PFSK-1 (cell line): Measurements from ENCODE around the gene GPR18.

Source experiments
- POLR2AphosphoS5 ChIP-seq: IDR thresholded peaks from 2 replicates; pipeline ENCODE4 v1.6.1; 2012; ENCODE audit warnings: low read depth, mild to moderate bottlenecking, control low read depth, low read length, moderate library complexity
- REST ChIP-seq, 2 experiments: IDR thresholded peaks; 2 replicates each; pipeline versions ENCODE4 v1.6.1 to v1.8.0; 2011 to 2012; ENCODE audit warnings: low read depth in 2 of 2, low read length in 2 of 2, control low read depth in 1 of 2, inconsistent platforms in 1 of 2, mild to moderate bottlenecking in 1 of 2, moderate library complexity in 1 of 2; ENCODE audit not compliant: insufficient read depth in 1 of 2
- SIN3A ChIP-seq: IDR thresholded peaks from 2 replicates; pipeline ENCODE4 v1.6.1; 2012; ENCODE audit warnings: mild to moderate bottlenecking, low read length, moderate library complexity, borderline replicate concordance; ENCODE audit not compliant: insufficient read depth
- TAF1 ChIP-seq: IDR thresholded peaks from 2 replicates; pipeline ENCODE4 v1.6.1; 2012; ENCODE audit warnings: low read length, control low read depth, borderline replicate concordance; ENCODE audit not compliant: insufficient read depth

DNA sequence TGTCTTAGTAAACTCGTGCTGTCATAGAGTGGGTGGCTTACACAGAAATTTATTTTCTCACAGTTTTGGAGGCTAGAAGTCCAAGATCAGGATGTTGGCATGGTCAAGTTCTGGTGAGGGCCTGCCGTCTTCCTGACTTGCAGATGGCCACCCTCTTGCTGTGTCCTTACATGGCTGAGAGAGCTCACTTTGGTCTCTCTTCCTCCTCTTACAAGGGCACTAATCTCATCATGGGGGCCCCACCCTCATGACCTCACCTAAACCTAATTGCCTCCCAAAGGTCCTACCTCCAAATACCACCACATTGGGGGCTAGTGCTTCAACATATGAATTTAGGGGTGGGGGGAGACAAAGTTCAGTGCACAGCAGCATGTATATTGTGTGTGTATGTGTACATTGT is 14.3 kb upstream of the GPR18 start:
- no peak for TF ChIP-seq POLR2AphosphoS5
- TF ChIP-seq SIN3A, result no peak
- TF ChIP-seq REST (IDR thresholded peaks at IDR 0.05; ENCODE audit: insufficient read depth in 1 of 2, low read depth in 2 of 2, low read length in 2 of 2), result no peak
- TF ChIP-seq TAF1, result no peak
